HG02623 (cell line): ENCODE data around the gene STIP1.

ENCODE experiments used
- ATAC-seq: cut with Tn5 transposase; IDR thresholded peaks from one replicate; pipeline ENCODE4 v1.9.1; 2021; ENCODE audit warnings: moderate library complexity; ENCODE audit not compliant: unreplicated experiment

Gene STIP1

GRCh38 chr11:64185693-64186491, at the start of gene STIP1:
TSS of gene STIP1 (plus strand) at chr11:64186171. CDS start at chr11:64186262, 91 bp downstream.
- ATAC-seq = peak; percentile 86

GRCh38 chr11:64136765-64137441, 49.1 kb upstream of the STIP1 start:
- ATAC-seq = no peak

- no peak for ATAC-seq
Measured at GRCh38 chr11:64138398-64138797, 47.6 kb upstream of the STIP1 start.

- ATAC-seq = no peak
Measured at GRCh38 chr11:64139049-64139448, 46.9 kb upstream of the STIP1 start.

GRCh38 chr11:64140082-64140481, 45.9 kb upstream of the STIP1 start:
- no peak for ATAC-seq

GRCh38 chr11:64141081-64141783, 44.7 kb upstream of the STIP1 start:
- ATAC-seq = no peak

- ATAC-seq = no peak
Measured at GRCh38 chr11:64144587-64145472, 41.1 kb upstream of the STIP1 start.

GRCh38 chr11:64146036-64146955, 39.7 kb upstream of the STIP1 start:
- ATAC-seq = no peak

- no peak for ATAC-seq
Measured at GRCh38 chr11:64148226-64148916, 37.6 kb upstream of the STIP1 start.

- no peak for ATAC-seq
Measured at GRCh38 chr11:64148917-64149617, 36.9 kb upstream of the STIP1 start.

- no peak for ATAC-seq
Measured at GRCh38 chr11:64150051-64150450, 35.9 kb upstream of the STIP1 start.

GRCh38 chr11:64150481-64151239, 35.3 kb upstream of the STIP1 start:
- no peak for ATAC-seq

GRCh38 chr11:64151337-64151736, 34.6 kb upstream of the STIP1 start:
- no peak for ATAC-seq

GRCh38 chr11:64152841-64153691, 32.9 kb upstream of the STIP1 start:
- ATAC-seq = no peak

GRCh38 chr11:64153812-64154211, 32.2 kb upstream of the STIP1 start:
- no peak for ATAC-seq

GRCh38 chr11:64156235-64157011, 29.5 kb upstream of the STIP1 start:
- ATAC-seq = no peak
